ENCODE results near the gene ABCC4.

The ABCC4 gene

GRCh38 chr13:95086761-95087160, 214.5 kb downstream of the ABCC4 start:
- no peaks in the 10 kb centered on the region for H3K4me1 ChIP-seq

GRCh38 chr13:95083758-95084157, 217.5 kb downstream of the ABCC4 start:
- no peak overlapping the region for H3K4me3 ChIP-seq
- H3K27ac ChIP-seq = no peak overlapping the region
- no peaks in the 10 kb centered on the region for H3K4me1 ChIP-seq
- H3K27me3 ChIP-seq = no peaks in the 10 kb centered on the region
- intact Hi-C loops (cut with DNase I; ENCODE audit: low total_unique reads) = no loop called here
- no peaks in the 10 kb centered on the region for H3K9me3 ChIP-seq
- no peak for TF ChIP-seq CTCF (IDR thresholded peaks at IDR 0.05)
- no peak for DNase-seq
- H3K36me3 ChIP-seq = no peaks in the 10 kb centered on the region

More at GRCh38 chr13:95086761-95087160, 214.5 kb downstream of the ABCC4 start:
- no peaks in the 10 kb centered on the region for H3K36me3 ChIP-seq
- no peaks in the 10 kb centered on the region for H3K27me3 ChIP-seq
- no peak overlapping the region for H3K4me3 ChIP-seq
- no peak overlapping the region for H3K27ac ChIP-seq
- TF ChIP-seq CTCF (IDR thresholded peaks at IDR 0.05) = no peak
- H3K9me3 ChIP-seq = no peaks in the 10 kb centered on the region
- DNase-seq = no peak
- intact Hi-C loops (cut with DNase I; ENCODE audit: low total_unique reads) = no loop called here

GRCh38 chr13:95083066-95083465, 218.2 kb downstream of the ABCC4 start:
- H3K9me3 ChIP-seq = no peaks in the 10 kb centered on the region
- no peak overlapping the region for H3K4me3 ChIP-seq
- no peak for DNase-seq
- no peak overlapping the region for H3K27ac ChIP-seq
- H3K36me3 ChIP-seq = no peaks in the 10 kb centered on the region
- H3K4me1 ChIP-seq = no peaks in the 10 kb centered on the region
- no peak for TF ChIP-seq CTCF (IDR thresholded peaks at IDR 0.05)
- H3K27me3 ChIP-seq = no peaks in the 10 kb centered on the region
- intact Hi-C loops (cut with DNase I; ENCODE audit: low total_unique reads) = no loop called here

- H3K4me1 ChIP-seq = no peaks in the 10 kb centered on the region
- peaks cover 8 to 11% (median 11%) of the 10 kb centered on the region in 3 donors for H3K36me3 ChIP-seq
- H3K27me3 ChIP-seq = no peaks in the 10 kb centered on the region
- intact Hi-C loops (cut with DNase I; ENCODE audit: low total_unique reads) = no loop called here
- no peak overlapping the region for H3K27ac ChIP-seq
- no peak for TF ChIP-seq CTCF (IDR thresholded peaks at IDR 0.05)
- no peak for DNase-seq
- no peaks in the 10 kb centered on the region for H3K9me3 ChIP-seq
- H3K4me3 ChIP-seq = no peak overlapping the region
These were observed 225.7 kb downstream of the ABCC4 start for GRCh38 chr13:95075506-95075905.

- Histone ChIP-seq H3K9me3 (no peaks in the 10 kb centered on the region), H3K4me3 (no peak overlapping the region), H3K27me3 (no peaks in the 10 kb centered on the region), H3K36me3 (peaks cover 11 to 14% (median 12%) of the 10 kb centered on the region in 3 donors), H3K4me1 (no peaks in the 10 kb centered on the region), H3K27ac (no peak overlapping the region)
- TF ChIP-seq CTCF (IDR thresholded peaks at IDR 0.05) = no peak
- intact Hi-C loops (cut with DNase I; ENCODE audit: low total_unique reads) = no loop called here
- no peak for DNase-seq
These were observed 226.4 kb downstream of the ABCC4 start for GRCh38 chr13:95074820-95075219.

GRCh38 chr13:95073747-95074311, 227.4 kb downstream of the ABCC4 start:
- no peaks in the 10 kb centered on the region for H3K4me1 ChIP-seq
- no peak overlapping the region for H3K27ac ChIP-seq
- no peaks in the 10 kb centered on the region for H3K27me3 ChIP-seq
- intact Hi-C loops (cut with DNase I; ENCODE audit: low total_unique reads) = no loop called here
- H3K36me3 ChIP-seq = peaks cover 11 to 14% (median 13%) of the 10 kb centered on the region in 3 donors
- DNase-seq = no peak
- no peaks in the 10 kb centered on the region for H3K9me3 ChIP-seq
- H3K4me3 ChIP-seq = no peak overlapping the region
- no peak for TF ChIP-seq CTCF (IDR thresholded peaks at IDR 0.05)

All from tibial artery (tissue), 4 donors.